GM12891 (cell line): Measurements from ENCODE around the gene TTN.

Source experiments
- PAX5 ChIP-seq: IDR thresholded peaks from 2 replicates; pipeline ENCODE4 v1.6.1; 2011; ENCODE audit warnings: low read length, moderate library complexity, mild to moderate bottlenecking; ENCODE audit not compliant: insufficient read depth, severe bottlenecking
- POLR2A ChIP-seq: IDR thresholded peaks from 2 replicates; pipeline ENCODE4 v1.6.1; 2011; ENCODE audit warnings: low read depth, low read length, control low read depth
- POLR2AphosphoS5 ChIP-seq: IDR thresholded peaks from 2 replicates; pipeline ENCODE4 v1.6.1; 2011; ENCODE audit warnings: low read depth, low read length, control low read depth
- SPI1 ChIP-seq: IDR thresholded peaks from 2 replicates; pipeline ENCODE4 v1.6.1; 2011; ENCODE audit warnings: low read depth, low read length, control low read depth
- TAF1 ChIP-seq: IDR thresholded peaks from 2 replicates; pipeline ENCODE4 v1.6.1; 2011; ENCODE audit warnings: low read depth, low read length, control low read depth

DNA sequence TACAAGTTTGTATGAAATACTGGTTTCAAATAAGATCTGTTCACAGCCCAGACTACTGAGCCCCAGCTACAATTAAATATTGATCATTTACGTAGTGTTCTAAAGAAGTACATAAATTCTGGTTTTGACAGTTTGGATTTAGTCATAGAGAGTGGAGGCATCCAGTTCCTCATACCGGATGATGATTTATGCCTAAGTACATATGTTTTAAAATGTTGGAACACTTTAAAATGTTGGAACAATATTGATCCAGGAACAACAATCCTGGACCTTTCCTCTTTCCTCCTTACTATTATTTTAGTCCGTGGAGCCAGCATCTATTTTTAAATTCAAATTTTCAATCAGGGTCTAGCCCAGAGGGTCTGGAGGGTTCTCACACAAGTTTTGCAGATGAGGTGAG lies 22.8 kb upstream of the TTN start:
- no peak for TF ChIP-seq POLR2A
- TF ChIP-seq POLR2AphosphoS5 = no peak
- no peak for TF ChIP-seq TAF1
- TF ChIP-seq PAX5 = no peak
- TF ChIP-seq SPI1 = no peak
